Kidney epithelial cell (primary cell): ENCODE measurements around the gene MMEL1. TPM values are rescaled to one million over a fixed set of nuclear protein-coding genes. Genes with fewer than 3 reads are reported as not detected.
"Not testable (repeated sequence)": the region's sequence is repeated elsewhere in the genome, so short reads cannot be mapped to it uniquely, and the experiment has no call there.

Source experiments
- DNase-seq: peaks from one replicate; pipeline ENCODE4 v3.0.0-alpha.2; 2010; ENCODE audit warnings: low read depth
- H3K27me3 ChIP-seq: 2 replicates; pipeline ENCODE4 v1.6.0; 2011; ENCODE audit warnings: low read length; ENCODE audit not compliant: control insufficient read depth, insufficient read depth
- H3K36me3 ChIP-seq: 2 replicates; pipeline ENCODE4 v1.5.1; 2011; ENCODE audit warnings: low read length; ENCODE audit not compliant: control insufficient read depth, insufficient read depth
- H3K4me3 ChIP-seq: 2 replicates; pipeline ENCODE4 v1.5.1; 2011; ENCODE audit warnings: low read depth, mild to moderate bottlenecking, control low read depth, low read length
- total RNA-seq: library from RNA; depleted of rRNA; stranded (reverse); fragments of >200 nt; gene quantifications from 2 replicates; pipeline ENCODE4 v1.2.3, GENCODE V29; 2015
- TF ChIP-seq, protein P1 (sequence below): IDR thresholded peaks from 2 replicates; pipeline ENCODE4 v1.5.1; 2011; ENCODE audit warnings: mild to moderate bottlenecking, moderate library complexity, low read length, control low read depth, inconsistent platforms; ENCODE audit not compliant: insufficient read depth, poor library complexity, severe bottlenecking

The MMEL1 gene
- total RNA-seq, 1 donor from 2014 or later, result not detected

DNA sequence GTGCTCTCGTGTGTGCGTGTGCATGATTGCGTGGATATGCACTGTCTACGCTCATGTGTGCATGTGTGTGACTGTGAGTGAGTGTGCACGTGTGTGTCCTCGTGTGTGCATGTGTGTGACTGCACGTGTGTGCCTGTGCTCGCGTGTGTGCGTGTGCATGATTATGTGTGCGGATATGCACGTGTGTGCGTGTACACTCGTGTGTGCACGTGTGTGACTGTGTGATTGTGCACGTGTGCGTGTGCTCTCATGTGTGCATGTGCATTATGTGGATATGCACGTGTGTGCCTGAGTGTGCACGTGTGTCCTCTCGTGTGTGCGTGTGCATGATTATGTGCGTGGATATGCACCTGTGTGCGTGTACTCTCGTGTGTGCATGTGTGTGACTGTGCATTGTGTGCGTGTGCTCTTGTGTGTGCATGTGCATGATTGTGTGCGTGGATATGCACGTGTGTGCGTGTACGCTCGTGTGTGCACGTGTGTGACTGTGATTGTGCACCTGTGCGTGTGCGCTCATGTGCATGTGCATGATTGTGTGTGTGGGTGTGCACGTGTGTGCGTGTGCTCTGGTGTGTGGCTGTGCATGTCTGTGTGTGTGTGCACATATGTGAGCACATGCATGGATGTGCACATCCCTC, 2.2 kb downstream of the MMEL1 start:
- H3K4me3 ChIP-seq, result no peak overlapping the region
- no peak for DNase-seq
- TF ChIP-seq, protein P1, sequence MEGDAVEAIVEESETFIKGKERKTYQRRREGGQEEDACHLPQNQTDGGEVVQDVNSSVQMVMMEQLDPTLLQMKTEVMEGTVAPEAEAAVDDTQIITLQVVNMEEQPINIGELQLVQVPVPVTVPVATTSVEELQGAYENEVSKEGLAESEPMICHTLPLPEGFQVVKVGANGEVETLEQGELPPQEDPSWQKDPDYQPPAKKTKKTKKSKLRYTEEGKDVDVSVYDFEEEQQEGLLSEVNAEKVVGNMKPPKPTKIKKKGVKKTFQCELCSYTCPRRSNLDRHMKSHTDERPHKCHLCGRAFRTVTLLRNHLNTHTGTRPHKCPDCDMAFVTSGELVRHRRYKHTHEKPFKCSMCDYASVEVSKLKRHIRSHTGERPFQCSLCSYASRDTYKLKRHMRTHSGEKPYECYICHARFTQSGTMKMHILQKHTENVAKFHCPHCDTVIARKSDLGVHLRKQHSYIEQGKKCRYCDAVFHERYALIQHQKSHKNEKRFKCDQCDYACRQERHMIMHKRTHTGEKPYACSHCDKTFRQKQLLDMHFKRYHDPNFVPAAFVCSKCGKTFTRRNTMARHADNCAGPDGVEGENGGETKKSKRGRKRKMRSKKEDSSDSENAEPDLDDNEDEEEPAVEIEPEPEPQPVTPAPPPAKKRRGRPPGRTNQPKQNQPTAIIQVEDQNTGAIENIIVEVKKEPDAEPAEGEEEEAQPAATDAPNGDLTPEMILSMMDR, result no peak
- H3K27me3 ChIP-seq, result peaks cover 32% of the 10 kb centered on the region
- H3K36me3 ChIP-seq, result no peaks in the 10 kb centered on the region

DNA sequence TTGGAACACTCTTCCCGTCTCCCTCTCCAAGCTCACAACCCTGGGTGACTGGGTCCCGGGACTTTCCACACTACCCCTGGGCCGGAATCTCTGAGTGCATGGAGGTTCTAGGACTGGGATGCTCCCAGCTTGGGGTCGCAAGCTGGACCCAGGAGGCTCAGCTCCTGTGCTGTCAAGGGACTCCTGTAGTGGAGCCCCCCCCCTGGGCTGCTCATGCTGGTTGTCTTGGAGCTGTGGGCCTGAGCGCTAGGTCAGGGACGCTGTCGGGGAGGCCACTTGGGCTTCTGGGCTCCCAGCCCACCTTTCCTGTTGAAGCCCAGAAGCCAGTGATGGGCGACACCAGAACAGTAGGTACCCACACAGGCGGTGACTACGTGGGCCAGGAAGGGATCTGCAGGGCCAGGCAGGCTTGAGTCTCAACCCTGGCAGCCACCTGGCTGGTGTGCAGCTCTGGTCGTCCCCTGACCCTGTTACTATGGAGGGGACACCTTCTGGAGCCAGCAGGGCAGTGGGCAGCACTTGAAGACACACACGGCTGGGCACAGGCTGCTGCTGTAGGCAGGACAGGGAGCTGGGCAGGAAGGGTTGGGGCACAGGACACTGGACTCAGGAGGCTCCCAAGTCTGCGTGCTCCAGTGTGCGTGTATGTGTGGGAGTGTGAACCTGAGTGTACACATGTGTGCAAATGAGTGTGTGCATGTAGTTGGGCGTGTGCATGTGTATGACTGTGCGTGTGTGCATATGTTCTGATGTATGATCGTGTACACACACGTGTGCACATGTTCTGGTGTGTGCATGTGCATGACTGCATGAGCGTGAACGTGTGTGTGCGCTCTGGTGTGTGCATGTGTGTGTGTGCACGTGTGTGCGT, 3.0 kb downstream of the MMEL1 start:
- Histone ChIP-seq H3K36me3 (no peaks in the 10 kb centered on the region), H3K27me3 (peaks cover 34% of the 10 kb centered on the region)
- TF ChIP-seq, protein P1, result no peak

DNA sequence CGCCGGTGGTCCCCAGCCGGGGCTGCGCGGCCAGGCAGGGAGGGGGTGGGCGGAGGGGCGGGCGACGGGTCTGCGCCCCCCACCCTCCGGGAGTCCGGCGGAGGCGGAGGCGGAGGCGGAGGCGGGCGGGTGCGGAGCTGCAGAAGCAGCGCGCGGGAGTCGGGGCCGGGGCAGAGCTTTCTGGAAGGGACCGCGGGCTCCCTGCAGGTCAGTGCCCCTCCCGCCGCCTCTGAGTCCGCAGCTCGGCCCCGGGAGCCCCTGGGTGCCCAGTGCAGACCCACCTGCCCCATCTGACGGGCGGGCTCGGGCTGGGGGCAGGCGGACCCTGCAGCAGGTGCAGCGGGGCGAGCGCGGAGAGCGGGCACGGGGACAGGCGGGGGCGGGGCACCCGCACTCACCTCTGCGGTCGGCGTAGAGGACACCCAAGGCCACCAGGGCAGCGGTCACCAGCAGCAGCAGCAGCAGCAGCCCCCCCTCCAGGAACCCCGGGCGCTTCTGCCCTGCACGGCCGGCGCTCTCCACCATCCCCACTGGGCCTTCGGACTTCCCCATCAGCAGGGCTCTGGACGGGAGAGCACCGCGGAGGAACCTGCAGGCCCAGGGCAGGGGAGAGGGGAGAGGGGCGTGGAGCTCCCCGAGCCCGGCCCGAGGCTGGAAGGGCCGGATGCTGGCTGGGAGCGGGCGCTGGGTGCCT, 3.7 kb downstream of the MMEL1 start:
- TF ChIP-seq, protein P1, result no peak
- no peaks in the 10 kb centered on the region for H3K36me3 ChIP-seq
- no peak for DNase-seq
- H3K4me3 ChIP-seq, result no peak overlapping the region
- peaks cover 34% of the 10 kb centered on the region for H3K27me3 ChIP-seq

More for the DNA sequence above, 3.0 kb downstream of the MMEL1 start:
- no peak overlapping the region for H3K4me3 ChIP-seq
- no peak for DNase-seq

DNA sequence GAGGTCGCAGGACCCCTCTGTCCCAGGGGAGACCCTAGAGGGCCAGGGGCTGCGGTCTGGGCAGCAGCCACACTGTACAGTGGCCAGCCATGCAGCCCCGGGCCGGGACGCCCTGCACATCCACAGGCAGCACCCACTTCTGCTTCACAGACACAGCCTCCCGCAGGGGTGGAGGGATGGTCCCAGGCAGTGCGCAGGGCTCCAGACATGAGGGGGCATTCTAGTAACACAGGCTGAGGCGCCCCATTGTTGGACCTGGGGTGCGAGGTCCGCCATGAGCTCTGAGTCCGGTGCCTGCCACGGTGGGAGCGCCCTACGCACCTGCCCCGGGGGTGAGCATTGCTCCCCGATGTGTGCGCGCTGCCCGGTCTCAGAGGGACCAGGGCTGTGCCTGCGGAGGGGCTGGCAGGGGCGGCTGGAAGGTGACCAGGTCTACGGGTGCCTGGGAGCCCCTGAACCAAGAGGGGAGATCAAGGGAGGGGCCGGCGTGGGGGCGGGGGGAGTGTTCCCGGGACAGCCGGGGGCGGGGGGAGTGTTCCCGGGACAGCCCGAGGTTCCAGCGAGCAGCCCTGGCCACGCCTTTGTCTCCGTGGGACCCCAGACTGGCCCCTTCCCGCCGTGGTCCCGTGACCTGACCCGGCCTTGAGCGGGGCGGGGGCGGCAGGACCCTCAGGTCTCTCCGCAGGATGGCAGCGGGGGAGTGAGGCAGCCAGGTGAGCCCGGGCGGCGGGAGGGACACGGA, 4.5 kb downstream of the MMEL1 start:
- Histone ChIP-seq H3K27me3 (peaks cover 32% of the 10 kb centered on the region), H3K4me3 (no peak overlapping the region), H3K36me3 (no peaks in the 10 kb centered on the region)
- no peak for DNase-seq
- TF ChIP-seq, protein P1, result no peak

DNA sequence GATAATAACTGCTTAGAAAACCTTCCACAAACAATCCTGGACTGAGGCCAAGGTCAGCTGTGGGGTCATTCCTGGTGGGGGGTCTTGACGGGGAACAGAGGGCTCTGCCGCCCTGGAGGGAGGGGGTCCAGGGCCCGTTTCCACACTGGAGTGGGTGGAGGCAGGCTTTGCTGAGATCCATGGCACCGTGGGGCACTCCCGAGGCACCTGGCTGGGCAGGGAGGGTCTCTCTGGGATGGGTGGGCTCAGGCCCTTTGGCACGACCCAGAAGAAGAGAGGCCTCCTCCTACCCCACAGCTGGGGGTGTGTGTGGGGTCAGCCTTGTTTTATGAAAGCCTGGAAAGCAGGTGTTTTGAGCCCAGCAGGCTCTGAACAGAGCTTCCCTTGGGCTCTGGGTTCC, 5.1 kb downstream of the MMEL1 start:
- Histone ChIP-seq H3K27me3 (peaks cover 32% of the 10 kb centered on the region), H3K4me3 (no peak overlapping the region), H3K36me3 (no peaks in the 10 kb centered on the region)
- no peak for DNase-seq
- TF ChIP-seq, protein P1, result no peak

DNA sequence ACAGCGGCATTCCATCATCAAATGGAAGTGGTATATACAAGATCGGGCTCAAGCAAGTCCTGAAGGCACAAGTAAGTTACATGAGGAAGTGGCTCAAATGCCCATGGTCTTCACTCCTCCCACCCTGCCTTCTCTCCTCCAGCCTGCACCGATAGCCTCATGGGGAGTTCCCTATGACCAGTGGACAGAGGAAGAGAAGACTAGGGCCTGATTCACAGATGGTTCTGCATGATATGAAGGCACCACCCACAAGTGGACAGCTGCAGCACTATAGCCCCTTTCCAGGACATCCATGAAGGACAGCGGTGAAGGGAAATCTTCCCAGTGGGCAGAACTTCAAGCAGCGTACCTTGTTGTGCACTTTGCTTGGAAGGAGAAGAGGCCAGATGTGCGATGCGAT, 7.1 kb downstream of the MMEL1 start:
- H3K27me3 ChIP-seq, result peaks cover 30% of the 10 kb centered on the region
- H3K4me3 ChIP-seq, H3K36me3 ChIP-seq, DNase-seq: not testable (repeated sequence)
